Common myeloid progenitor, CD34-positive (primary cell): ENCODE results near the gene SLC13A2.

Experiments
- CTCF ChIA-PET: fragments of 350-600 bp; sonication (Branson Sonifier 250); formaldehyde crosslinking; loops from one replicate; lab custom pipeline; 2021; ENCODE audit warnings: antibody characterized with exemption; lab: Charles Lee
- POLR2A ChIA-PET: fragments of 350-600 bp; sonication (Branson Sonifier 250); formaldehyde crosslinking; loops from one replicate; lab custom pipeline; 2021; ENCODE audit warnings: antibody characterized with exemption; lab: Charles Lee
- DNase-seq, 3 donors: peaks; one replicate each; pipeline versions ENCODE4 v3.0.0 to v3.0.0-alpha.2; 2013
- H3K27ac ChIP-seq, 2 experiments: 1 replicate in 1 of 2; 2 replicates in 1 of 2; pipeline ENCODE4 v1.7.0; 2013; ENCODE audit warnings: inconsistent platforms in 2 of 2, low read length in 2 of 2, mild to moderate bottlenecking in 2 of 2, low read depth in 1 of 2, moderate library complexity in 1 of 2; ENCODE audit not compliant: severe bottlenecking in 2 of 2, insufficient read depth in 1 of 2, poor library complexity in 1 of 2
- H3K27me3 ChIP-seq, 5 experiments: replicated peaks in 2 of 5; 1 replicate in 3 of 5; 2 replicates in 2 of 5; pipeline versions ENCODE4 v1.6.1 to v1.7.0; 2013; ENCODE audit warnings: low read length in 4 of 5, mild to moderate bottlenecking in 2 of 5, moderate library complexity in 2 of 5, inconsistent platforms in 1 of 5; ENCODE audit not compliant: insufficient read depth in 5 of 5, control insufficient read depth in 4 of 5
- H3K36me3 ChIP-seq, 4 experiments: 1 replicate in 2 of 4; 2 replicates in 2 of 4; pipeline versions ENCODE4 v1.6.1 to v1.7.0; 2013; ENCODE audit warnings: low read length in 3 of 4, control low read depth in 1 of 4, mild to moderate bottlenecking in 1 of 4; ENCODE audit not compliant: control insufficient read depth in 4 of 4, insufficient read depth in 4 of 4
- H3K4me1 ChIP-seq, 4 experiments: 1 replicate in 3 of 4; 2 replicates in 1 of 4; pipeline versions ENCODE4 v1.6.1 to v1.7.1; 2013; ENCODE audit warnings: low read length in 3 of 4, mild to moderate bottlenecking in 3 of 4, control low read depth in 1 of 4, inconsistent platforms in 1 of 4, moderate library complexity in 1 of 4; ENCODE audit not compliant: control insufficient read depth in 4 of 4, insufficient read depth in 4 of 4; ENCODE audit errors: control extremely low read depth in 1 of 4
- H3K4me3 ChIP-seq, 7 experiments: 1 replicate in 4 of 7; 2 replicates in 3 of 7; pipeline versions ENCODE4 v1.5.1 to v1.7.0; 2013; ENCODE audit warnings: mild to moderate bottlenecking in 7 of 7, low read length in 6 of 7, moderate library complexity in 6 of 7, inconsistent platforms in 2 of 7, low read depth in 2 of 7, control low read depth in 1 of 7; ENCODE audit not compliant: insufficient read depth in 4 of 7, control insufficient read depth in 1 of 7; ENCODE audit errors: extremely low read depth in 1 of 7
- H3K9me3 ChIP-seq, 5 experiments: 1 replicate in 4 of 5; 2 replicates in 1 of 5; pipeline versions ENCODE4 v1.6.1 to v1.7.1; 2013; ENCODE audit warnings: low read length in 4 of 5, mild to moderate bottlenecking in 2 of 5, inconsistent platforms in 1 of 5, low read depth in 1 of 5, moderate library complexity in 1 of 5; ENCODE audit not compliant: control insufficient read depth in 4 of 5, insufficient read depth in 2 of 5; ENCODE audit errors: control extremely low read depth in 1 of 5
- WGBS: methylation state at CpG from one replicate; pipeline ENCODE4 v1.1.5; 2013; ENCODE audit not compliant: insufficient coverage; 5-methylcytosine and 5-hydroxymethylcytosine counted together

Gene SLC13A2

GRCh38 chr17:28476076-28476865 lies 2.8 kb downstream of the SLC13A2 start:
- CTCF ChIA-PET, result no interaction called here
- DNase-seq, result no peak
- Histone ChIP-seq H3K36me3 (no peaks in the 10 kb centered on the region), H3K27me3 (no peaks in the 10 kb centered on the region), H3K27ac (no peak overlapping the region), H3K4me3 (no peak overlapping the region), H3K4me1 (peaks cover 0 to 11% (median 7%) of the 10 kb centered on the region in 4 experiments), H3K9me3 (no peaks in the 10 kb centered on the region)
- 90% methylated on average over 8 of the region's 11 CpGs for WGBS
- POLR2A ChIA-PET, result no interaction called here

GRCh38 chr17:28477928-28478327 lies 4.5 kb downstream of the SLC13A2 start:
- H3K9me3 ChIP-seq, result no peaks in the 10 kb centered on the region
- no peak overlapping the region for H3K4me3 ChIP-seq
- H3K27me3 ChIP-seq, result no peaks in the 10 kb centered on the region
- no peaks in the 10 kb centered on the region for H3K36me3 ChIP-seq
- POLR2A ChIA-PET, result no interaction called here
- H3K4me1 ChIP-seq, result peaks cover 0 to 11% (median 7%) of the 10 kb centered on the region in 4 experiments
- no peak overlapping the region for H3K27ac ChIP-seq
- no peak for DNase-seq
- 100% methylated on average over 3 of the region's 7 CpGs for WGBS
- CTCF ChIA-PET, result interaction anchor here (1.3 kb wide), 1 partner anchor 17 kb away, joined by 4 read pairs; no protein-coding TSS in a partner anchor

- H3K4me3 ChIP-seq, result no peak overlapping the region
- peaks cover 0 to 16% (median 7%) of the 10 kb centered on the region in 4 experiments for H3K4me1 ChIP-seq
- no peak for DNase-seq
- H3K9me3 ChIP-seq, result no peaks in the 10 kb centered on the region
- ChIA-PET CTCF (interaction anchor here (1.3 kb wide), 1 partner anchor 16 kb away, joined by 4 read pairs; no protein-coding TSS in a partner anchor), POLR2A (no interaction called here)
- no peaks in the 10 kb centered on the region for H3K36me3 ChIP-seq
- no peak overlapping the region for H3K27ac ChIP-seq
- H3K27me3 ChIP-seq, result no peaks in the 10 kb centered on the region
- WGBS, result 100% methylated on average over 1 of the region's 3 CpGs
Observed at GRCh38 chr17:28478712-28479615, 5.5 kb downstream of the SLC13A2 start.

- ChIA-PET POLR2A (no interaction called here), CTCF (interaction anchor here (0.9 to 1.6 kb wide), 2 partner anchors 9 to 67 kb away, joined by 3 read pairs; no protein-coding TSS in a partner anchor)
- DNase-seq, result no peak
- Histone ChIP-seq H3K4me1 (peaks cover 0 to 23% (median 8%) of the 10 kb centered on the region in 4 experiments), H3K36me3 (no peaks in the 10 kb centered on the region), H3K27me3 (no peaks in the 10 kb centered on the region), H3K4me3 (no peak overlapping the region), H3K9me3 (no peaks in the 10 kb centered on the region), H3K27ac (no peak overlapping the region)
- WGBS, result 97% methylated on average over 5 of the region's 5 CpGs
Observed at GRCh38 chr17:28480278-28480677, 6.8 kb downstream of the SLC13A2 start.

GRCh38 chr17:28480799-28481571 lies 7.5 kb downstream of the SLC13A2 start:
- H3K27me3 ChIP-seq, result no peaks in the 10 kb centered on the region
- H3K36me3 ChIP-seq, result no peaks in the 10 kb centered on the region
- H3K27ac ChIP-seq, result no peak overlapping the region
- 93% methylated on average over 9 of the region's 10 CpGs for WGBS
- DNase-seq, result no peak
- CTCF ChIA-PET, result interaction anchor here (0.9 to 1.6 kb wide), 2 partner anchors 9 to 66 kb away, joined by 3 read pairs; no protein-coding TSS in a partner anchor
- peaks cover 0 to 19% (median 4%) of the 10 kb centered on the region in 4 experiments for H3K4me1 ChIP-seq
- POLR2A ChIA-PET, result interaction anchor here (0.6 kb wide), 1 partner anchor 11 kb away, joined by 3 read pairs; no protein-coding TSS in a partner anchor
- H3K4me3 ChIP-seq, result no peak overlapping the region
- H3K9me3 ChIP-seq, result no peaks in the 10 kb centered on the region

GRCh38 chr17:28482551-28483199 lies 9.2 kb downstream of the SLC13A2 start:
- WGBS, result 97% methylated on average over 6 of the region's 10 CpGs

More at GRCh38 chr17:28482551-28483199, 9.2 kb downstream of the SLC13A2 start:
- Histone ChIP-seq H3K36me3 (no peaks in the 10 kb centered on the region), H3K4me3 (no peak overlapping the region), H3K27ac (no peak overlapping the region), H3K4me1 (peaks cover 0 to 19% (median 4%) of the 10 kb centered on the region in 4 experiments), H3K27me3 (no peaks in the 10 kb centered on the region), H3K9me3 (no peaks in the 10 kb centered on the region)
- POLR2A ChIA-PET, result no interaction called here
- no peak for DNase-seq
- CTCF ChIA-PET, result no interaction called here
